CD4-positive, alpha-beta T cell treated with Interleukin-12 subunit alpha and Interleukin-12 subunit beta, for 1 hour (primary cell): Measurements from ENCODE around the gene OPA1.
A peak's percentile ranks its signal among the peaks of the same experiment; 100 is the strongest.

ENCODE experiments used
- DNase-seq: peaks from one replicate; pipeline ENCODE4 v3.0.0-alpha.2; 2020

The OPA1 gene

DNA sequence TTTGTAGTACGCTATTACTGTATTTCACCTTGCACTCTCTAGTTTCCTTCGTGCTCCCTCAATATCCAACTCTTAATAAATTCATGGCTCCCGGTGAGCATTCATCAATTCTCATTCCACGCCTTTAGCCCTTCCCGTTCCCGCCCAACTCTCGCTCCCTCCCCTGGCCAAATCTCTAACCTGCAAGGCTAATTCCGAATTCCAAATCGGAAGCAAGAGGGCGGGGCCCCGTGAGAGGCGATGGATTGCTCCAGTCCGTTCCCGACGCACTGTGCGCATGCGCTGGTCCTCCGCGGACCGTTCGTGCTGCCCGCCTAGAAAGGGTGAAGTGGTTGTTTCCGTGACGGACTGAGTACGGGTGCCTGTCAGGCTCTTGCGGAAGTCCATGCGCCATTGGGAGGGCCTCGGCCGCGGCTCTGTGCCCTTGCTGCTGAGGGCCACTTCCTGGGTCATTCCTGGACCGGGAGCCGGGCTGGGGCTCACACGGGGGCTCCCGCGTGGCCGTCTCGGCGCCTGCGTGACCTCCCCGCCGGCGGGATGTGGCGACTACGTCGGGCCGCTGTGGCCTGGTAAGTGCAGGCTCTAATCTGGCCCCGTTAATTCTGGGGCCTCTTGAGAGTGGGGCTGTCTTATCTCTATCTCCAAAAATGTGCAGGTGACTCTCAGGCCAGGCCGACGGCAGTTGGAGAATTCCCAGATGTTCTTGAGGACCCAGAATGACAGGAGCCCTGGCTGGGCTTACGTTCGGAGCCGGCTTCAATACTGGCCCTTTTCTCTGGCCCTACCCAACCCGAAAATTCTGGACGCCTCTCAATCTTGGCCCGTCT lies at the start of gene OPA1:
Gene OPA1 (plus strand): TSS at position 368 of the 827 bp plus-strand sequence. CDS start 170 bp downstream, at position 538.
- peak; percentile 91 for DNase-seq

GRCh38 chr3:193544289-193544688 lies 48.7 kb upstream of the OPA1 start:
- DNase-seq, result no peak

DNA sequence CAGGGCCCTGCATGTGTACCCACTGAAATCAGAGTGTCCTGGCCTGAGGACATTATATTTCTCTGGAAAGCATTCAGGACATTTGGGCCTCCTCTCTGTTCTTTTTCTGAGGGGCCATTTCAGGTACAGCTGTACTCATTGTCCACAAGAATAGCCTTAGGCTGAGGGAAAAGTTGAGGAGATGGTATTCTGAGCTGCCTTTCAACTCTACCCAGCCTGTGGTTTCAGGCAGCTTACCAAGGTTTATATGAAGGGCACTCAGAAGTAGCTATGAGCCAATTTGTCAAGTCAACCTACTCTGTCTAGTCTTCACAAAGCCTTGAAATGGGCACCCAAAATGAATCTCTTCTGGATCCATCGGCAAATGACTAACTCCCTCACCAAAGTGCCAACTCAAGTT lies 47.7 kb upstream of the OPA1 start:
- DNase-seq, result no peak

DNA sequence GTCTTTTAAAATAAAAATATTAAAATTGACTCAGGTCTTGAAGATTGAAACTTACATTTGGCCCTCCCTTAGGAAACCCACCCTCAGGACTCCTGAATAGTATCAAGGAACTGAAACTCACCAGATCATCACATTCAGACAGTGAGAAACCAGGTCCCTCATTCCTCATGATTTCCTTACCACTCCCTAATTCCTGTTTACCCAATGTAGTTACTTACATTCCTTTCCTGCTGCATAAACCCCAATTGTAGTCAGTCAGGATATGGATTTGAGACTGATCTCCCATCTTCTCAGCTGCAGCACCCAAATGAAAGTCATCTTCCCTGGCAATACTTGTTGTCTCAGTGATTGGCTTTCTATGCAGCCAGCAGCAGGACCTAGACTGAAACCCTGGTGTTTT lies 46.9 kb upstream of the OPA1 start:
- no peak for DNase-seq

DNA sequence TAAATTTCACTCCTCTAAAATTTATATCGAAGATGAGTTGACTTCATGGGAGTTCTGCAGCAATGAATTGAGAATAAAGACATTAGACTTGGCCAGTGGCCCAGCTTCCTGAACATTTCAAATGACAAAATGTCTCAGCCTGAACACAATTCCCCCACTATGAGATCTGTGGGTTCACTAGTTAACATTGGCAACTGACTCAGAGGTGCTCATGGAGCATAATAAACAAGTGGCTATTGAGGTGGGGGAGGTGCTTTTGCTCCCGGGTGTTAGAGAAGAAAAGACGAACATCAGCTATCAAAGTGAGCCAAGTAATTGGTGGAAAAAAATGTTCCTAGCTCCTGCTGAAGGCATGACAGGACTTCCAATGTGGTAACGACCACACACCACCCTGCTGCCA lies 44.6 kb upstream of the OPA1 start:
- DNase-seq, result no peak

DNA sequence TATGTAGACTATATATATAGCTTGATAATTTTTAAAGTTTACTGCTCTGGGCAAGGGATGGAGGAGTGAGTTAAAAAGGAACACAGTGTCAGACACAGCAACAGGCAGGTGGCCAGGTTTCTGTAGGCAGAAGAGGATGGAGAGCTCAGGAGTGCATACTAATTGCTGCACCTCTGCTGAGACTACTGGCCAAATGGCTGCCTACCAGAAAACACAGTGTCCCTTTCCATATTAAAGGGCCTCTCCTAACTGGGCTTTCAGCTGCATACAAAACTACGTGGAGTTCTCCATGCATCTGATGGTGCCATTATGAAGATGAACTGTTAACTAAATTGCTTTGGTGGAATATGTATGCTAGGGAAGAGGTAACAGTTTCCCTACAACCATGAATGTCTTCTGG lies 40.1 kb upstream of the OPA1 start:
- DNase-seq, result no peak

- DNase-seq, result no peak
Observed at GRCh38 chr3:193553586-193553985, 39.4 kb upstream of the OPA1 start.

DNA sequence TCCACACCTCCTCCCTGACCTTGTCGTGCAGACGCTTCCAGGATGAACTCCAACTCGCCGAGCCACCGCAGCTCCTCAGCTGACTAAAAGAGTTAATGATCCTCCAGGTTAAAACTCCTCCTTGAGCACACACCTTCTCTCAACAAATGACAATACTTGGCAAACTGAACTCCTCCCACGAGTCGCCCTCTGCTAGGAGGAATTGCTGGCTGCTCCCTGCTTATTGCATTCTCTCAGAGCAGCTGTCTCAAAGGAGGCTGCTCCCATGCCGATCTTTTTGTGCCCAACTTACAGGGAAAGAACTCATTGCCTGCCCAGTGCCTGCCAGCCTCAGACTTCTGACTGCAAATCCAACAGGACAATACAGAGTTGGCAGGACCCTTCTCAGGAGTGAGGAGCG lies 38.2 kb upstream of the OPA1 start, which contains the start of gene ATP13A4:
Gene ATP13A4 (minus strand): TSS at position 85 of the 400 bp plus-strand sequence. CDS start 96 bp downstream, outside the sequence.
- DNase-seq, result no peak

DNA sequence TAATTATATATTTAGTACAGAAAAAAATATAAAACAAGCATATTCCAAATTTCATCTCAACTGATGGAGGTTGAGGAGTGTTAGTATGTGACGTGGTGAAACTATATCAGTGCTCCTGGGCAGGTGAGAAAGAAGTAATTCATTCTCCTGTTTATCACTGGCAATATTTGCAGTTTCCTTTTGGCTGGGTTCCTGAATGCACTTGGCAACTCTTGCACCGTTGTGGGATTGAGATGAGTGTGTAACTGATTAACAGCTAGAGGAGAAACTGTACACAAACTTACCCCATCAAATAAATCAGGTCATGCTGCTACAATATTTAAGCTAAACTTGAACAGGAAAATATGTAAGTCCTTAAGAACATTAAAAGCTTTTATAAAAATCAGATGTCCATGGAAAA lies 36.2 kb upstream of the OPA1 start:
- no peak for DNase-seq

- DNase-seq, result no peak
Observed at GRCh38 chr3:193559100-193559499, 33.9 kb upstream of the OPA1 start.

DNA sequence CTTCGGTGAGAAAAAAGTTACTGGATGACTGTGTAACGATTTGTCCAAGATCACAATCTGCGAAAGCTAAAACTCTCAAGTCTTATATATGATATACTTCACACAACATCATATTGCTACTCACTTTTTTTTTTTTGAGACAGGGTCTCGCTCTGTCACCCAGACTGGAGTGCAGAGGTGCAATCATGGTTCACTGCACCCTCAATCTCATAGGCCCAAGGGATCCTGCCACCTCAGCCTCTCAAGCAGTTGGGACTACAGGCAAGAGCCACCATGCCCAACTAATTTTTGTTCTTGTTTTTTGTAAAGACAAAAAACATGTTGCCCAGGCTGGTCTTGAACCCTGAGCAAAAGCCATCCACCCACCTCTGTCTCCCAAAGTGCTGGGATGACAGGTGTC lies 32.9 kb upstream of the OPA1 start:
- no peak for DNase-seq

- no peak for DNase-seq
Observed at GRCh38 chr3:193560870-193561269, 32.1 kb upstream of the OPA1 start.

DNA sequence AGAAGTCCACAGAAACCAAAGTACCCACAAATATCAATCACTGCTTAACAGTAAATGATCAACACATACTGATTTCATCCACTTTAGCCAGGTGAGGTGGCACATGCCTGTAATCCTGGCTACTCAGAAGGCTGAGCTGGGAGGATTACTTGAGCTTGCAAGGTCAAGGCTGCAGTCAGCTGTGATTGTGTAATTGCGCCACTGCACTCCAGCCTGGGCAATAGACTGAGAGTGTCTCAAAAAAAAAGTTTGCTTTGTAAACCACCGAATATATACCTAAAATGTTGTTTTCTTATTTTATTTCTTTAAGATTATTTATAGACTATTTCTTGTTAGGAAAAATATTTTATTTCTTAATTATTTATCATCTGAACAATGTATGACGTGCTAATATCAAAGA lies 29.6 kb upstream of the OPA1 start:
- no peak for DNase-seq

- no peak for DNase-seq
Observed at GRCh38 chr3:193564012-193564411, 29.0 kb upstream of the OPA1 start.

DNA sequence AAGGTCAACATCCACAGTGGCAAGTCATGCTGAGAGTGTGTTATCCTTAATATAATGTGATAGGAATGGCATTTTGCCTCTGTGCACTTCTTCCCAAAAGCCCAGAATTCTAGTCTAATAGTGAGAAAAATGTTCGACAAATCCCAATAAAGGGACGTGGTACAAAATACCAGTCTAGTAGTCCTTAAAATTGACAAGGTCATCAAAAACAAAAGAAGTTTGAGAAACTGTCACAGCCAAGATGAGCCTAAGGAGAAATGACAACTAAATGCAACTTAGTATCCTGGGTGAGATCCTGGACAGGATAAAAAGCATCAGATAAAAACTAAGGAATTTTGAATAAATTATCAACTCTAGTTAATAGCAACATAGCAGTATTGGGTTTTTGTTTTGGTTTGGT lies 23.9 kb upstream of the OPA1 start:
- no peak for DNase-seq

DNA sequence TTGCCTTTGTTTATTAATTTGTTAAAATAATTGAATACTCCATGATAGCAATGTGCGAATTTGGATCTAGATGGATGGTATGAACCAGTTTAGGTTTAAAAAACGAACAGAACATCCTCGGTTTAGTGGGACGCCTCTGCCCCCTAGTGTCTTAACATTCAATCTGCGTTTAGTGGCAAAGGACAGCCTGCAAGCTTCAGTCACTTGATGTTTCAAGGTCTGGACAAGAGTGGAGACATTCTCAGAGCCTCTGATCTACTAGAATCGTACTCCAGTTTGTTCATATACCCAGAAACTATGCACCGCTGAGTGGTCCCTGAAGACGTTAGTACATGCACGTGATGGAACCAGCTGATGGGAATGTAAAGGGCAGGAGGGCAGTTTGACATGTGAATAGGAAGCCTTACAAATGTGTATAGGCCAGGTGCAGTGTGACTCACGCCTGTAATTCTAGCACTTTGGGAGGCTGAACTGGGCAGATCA lies 20.5 kb upstream of the OPA1 start:
- peak; percentile 50 for DNase-seq

GRCh38 chr3:193573403-193574191 lies 19.4 kb upstream of the OPA1 start:
- no peak for DNase-seq

- no peak for DNase-seq
Observed at GRCh38 chr3:193574488-193575070, 18.4 kb upstream of the OPA1 start.

- no peak for DNase-seq
Observed at GRCh38 chr3:193585530-193585929, 7.5 kb upstream of the OPA1 start.

- DNase-seq, result no peak
Observed at GRCh38 chr3:193586526-193586925, 6.5 kb upstream of the OPA1 start.

- no peak for DNase-seq
Observed at GRCh38 chr3:193589129-193589528, 3.9 kb upstream of the OPA1 start.

GRCh38 chr3:193589616-193590015 lies 3.4 kb upstream of the OPA1 start:
- no peak for DNase-seq

DNA sequence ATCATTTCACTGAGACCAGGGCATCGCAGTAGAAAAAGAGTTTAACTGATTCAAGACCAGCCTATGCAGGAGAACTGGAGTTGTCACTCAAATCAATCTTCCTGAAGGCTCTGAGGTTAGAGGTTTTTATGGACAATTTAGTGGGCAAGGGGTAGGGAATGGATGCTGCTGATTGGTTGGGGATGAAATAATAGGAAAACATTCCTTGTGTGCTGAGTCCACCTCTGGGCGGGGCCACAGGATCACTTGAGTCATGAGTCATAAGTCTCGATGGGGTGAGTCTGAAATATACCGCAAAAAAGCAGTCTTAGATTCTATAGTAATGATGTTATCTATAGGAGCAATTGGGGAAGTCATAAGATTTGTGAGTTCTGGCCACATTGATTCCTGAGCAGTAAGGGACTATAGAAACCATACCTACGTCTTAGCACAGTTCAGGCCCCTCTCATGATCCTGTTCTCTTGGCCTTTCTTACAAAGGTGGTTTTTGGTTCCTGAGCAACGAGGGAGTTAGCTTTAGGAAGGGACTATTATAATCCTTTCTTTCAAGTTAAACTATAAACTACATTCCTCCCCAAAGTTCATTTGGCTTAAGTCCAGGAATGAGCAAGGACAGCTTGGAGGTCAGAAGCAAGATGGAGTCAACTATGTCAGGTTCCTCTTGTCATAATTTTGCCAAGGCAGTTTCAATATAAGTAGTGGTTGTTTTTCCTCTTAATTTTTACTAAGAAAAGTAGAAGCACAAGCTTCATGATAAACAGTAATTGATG lies 2.7 kb upstream of the OPA1 start:
- DNase-seq, result no peak
